HEK293T (cell line): ENCODE data around the gene LMO2.

ENCODE experiments used
- CTBP1 ChIP-seq: fragments of 450-650 bp; IDR thresholded peaks from 2 replicates; pipeline ENCODE4 v1.6.1; 2016; ENCODE audit warnings: borderline replicate concordance
- ELF4 ChIP-seq: fragments of 450-650 bp; IDR thresholded peaks from 2 replicates; pipeline ENCODE4 v1.6.1; 2017; ENCODE audit warnings: antibody characterized with exemption
- FOXA1 ChIP-seq: fragments of 450-650 bp; IDR thresholded peaks from 2 replicates; pipeline ENCODE4 v1.6.1; 2016; ENCODE audit warnings: mild to moderate bottlenecking
- FOXM1 ChIP-seq: fragments of 450-650 bp; IDR thresholded peaks from 2 replicates; pipeline ENCODE4 v1.6.1; 2017; ENCODE audit warnings: mild to moderate bottlenecking, borderline replicate concordance
- NFRKB ChIP-seq: fragments of 450-650 bp; IDR thresholded peaks from 2 replicates; pipeline ENCODE4 v1.6.1; 2016; ENCODE audit warnings: mild to moderate bottlenecking, moderate library complexity
- PKNOX1 ChIP-seq: fragments of 450-650 bp; IDR thresholded peaks from 2 replicates; pipeline ENCODE4 v1.6.1; 2016
- SP1 ChIP-seq: fragments of 450-650 bp; IDR thresholded peaks from 2 replicates; pipeline ENCODE4 v1.6.1; 2017
- TARDBP ChIP-seq: fragments of 450-650 bp; IDR thresholded peaks from 2 replicates; pipeline ENCODE4 v1.6.1; 2016

GRCh38 chr11:33932721-33933120 is 40.8 kb upstream of the LMO2 start:
- TF ChIP-seq SP1 (no peak), ELF4 (no peak), TARDBP (no peak), PKNOX1 (no peak), FOXM1 (no peak), NFRKB (no peak), CTBP1 (no peak), FOXA1 (no peak)
